Measurements from ENCODE around the gene PRRT1B. TPM values are rescaled to one million over a fixed set of nuclear protein-coding genes. Genes with fewer than 3 reads are reported as not detected.
"Not testable (repeated sequence)": the region's sequence is repeated elsewhere in the genome, so short reads cannot be mapped to it uniquely, and the experiment has no call there.

The PRRT1B gene
- total RNA-seq: not detected in 2 replicates

DNA sequence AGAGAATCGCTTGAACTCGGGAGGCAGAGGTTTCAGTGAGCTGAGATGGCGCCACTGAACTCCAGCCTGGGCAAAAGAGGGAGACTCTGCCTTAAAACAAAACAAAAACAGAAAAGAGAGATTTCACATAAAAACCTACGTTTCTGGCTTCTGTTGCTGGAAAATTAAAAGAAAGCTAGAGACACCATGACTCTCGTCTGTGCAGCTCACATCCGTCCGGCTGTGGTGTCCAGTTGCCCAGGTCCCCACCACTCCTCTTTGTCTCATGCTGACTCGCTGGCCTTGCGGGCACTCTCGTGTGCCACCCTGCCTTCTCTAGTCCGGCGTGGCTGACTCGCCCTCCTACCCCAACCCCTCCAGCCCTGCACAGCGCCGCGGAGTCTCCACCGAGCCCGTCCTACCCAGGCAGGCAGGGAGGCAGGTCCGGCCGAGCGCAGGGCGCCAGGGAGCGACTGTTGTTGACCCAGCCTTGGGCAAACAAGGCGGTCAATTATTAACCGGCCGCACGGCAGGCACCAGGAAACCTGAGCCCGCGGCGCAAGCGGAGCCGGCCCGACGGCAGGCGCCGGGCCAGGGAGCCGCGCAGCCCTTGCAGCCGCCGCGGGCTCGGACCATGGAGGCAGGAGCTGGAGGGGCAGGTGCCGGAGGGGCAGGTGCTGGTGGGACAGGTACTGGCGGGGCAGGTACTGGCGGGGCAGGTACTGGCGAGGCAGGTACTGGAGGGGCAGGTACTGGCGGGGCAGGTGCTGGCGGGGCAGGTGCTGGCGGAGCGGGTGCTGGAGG, at the start of gene PRRT1B:
PRRT1B (plus strand) TSS at position 521 of the 783 bp plus-strand sequence; CDS start at position 614, 93 bp downstream.
- no peak for DNase-seq (ENCODE audit: low read depth in 2 of 2)

DNA sequence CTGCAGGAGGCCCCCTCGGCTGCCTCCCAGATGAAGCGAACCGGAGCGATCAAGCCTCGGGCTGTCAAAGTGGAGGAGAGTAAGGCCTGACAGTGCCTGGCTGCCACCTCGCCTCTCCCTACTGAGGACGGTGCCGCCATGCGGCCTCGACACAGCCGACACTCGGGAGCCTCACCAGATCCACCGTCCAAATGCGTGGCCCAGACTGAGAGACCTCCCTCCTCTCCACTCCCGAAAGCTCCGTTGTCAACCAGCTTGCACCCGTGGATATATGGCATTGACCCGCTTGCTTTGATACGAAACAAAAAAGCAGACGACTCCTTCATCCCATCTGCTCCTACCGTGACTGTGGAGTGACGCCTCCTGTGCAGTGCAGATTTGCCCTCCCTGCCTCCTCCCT, 49.5 kb upstream of the PRRT1B start:
- DNase-seq (ENCODE audit: low read depth in 2 of 2): no peak

- no peak for DNase-seq (ENCODE audit: low read depth in 2 of 2)
These were observed 48.4 kb upstream of the PRRT1B start for GRCh38 chr9:131496844-131497405.

DNA sequence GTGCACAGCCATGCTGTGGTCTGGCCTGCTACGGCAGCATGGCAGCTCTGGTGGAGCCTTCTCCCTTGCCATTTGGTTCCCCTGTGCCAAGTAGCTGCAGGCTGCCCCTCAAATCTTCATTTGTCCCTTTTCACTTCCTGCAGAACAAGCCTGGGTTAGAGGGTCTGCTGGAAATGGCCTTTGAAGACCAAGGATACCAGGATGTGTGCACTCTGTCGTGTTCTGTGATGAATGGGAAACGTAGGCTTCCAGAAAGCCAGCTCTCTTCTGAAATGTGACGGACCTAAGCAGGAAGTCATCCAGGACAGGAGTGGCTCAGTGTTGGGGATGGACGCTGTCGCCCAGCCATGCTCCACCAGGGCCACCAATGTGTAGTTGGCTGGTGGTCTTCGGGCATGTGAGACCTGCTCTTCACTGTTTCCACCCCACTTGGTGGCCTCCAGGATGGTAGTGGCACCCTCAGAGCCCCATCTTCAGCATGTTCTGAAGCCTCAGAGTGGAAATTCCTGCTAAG, 46.0 kb upstream of the PRRT1B start:
- DNase-seq (ENCODE audit: low read depth in 2 of 2): no peak

GRCh38 chr9:131500377-131500776, 44.9 kb upstream of the PRRT1B start:
- DNase-seq (ENCODE audit: low read depth in 2 of 2): no peak

GRCh38 chr9:131500939-131501541, 44.3 kb upstream of the PRRT1B start:
- DNase-seq (ENCODE audit: low read depth in 2 of 2): no peak

GRCh38 chr9:131502781-131503625, 42.3 kb upstream of the PRRT1B start, which contains the start of gene POMT1:
TSS of gene POMT1 (plus strand) at chr9:131502918. CDS start at chr9:131504219, 1,301 bp downstream.
- peak; percentile 61 to 82 for DNase-seq (ENCODE audit: low read depth in 2 of 2)

DNA sequence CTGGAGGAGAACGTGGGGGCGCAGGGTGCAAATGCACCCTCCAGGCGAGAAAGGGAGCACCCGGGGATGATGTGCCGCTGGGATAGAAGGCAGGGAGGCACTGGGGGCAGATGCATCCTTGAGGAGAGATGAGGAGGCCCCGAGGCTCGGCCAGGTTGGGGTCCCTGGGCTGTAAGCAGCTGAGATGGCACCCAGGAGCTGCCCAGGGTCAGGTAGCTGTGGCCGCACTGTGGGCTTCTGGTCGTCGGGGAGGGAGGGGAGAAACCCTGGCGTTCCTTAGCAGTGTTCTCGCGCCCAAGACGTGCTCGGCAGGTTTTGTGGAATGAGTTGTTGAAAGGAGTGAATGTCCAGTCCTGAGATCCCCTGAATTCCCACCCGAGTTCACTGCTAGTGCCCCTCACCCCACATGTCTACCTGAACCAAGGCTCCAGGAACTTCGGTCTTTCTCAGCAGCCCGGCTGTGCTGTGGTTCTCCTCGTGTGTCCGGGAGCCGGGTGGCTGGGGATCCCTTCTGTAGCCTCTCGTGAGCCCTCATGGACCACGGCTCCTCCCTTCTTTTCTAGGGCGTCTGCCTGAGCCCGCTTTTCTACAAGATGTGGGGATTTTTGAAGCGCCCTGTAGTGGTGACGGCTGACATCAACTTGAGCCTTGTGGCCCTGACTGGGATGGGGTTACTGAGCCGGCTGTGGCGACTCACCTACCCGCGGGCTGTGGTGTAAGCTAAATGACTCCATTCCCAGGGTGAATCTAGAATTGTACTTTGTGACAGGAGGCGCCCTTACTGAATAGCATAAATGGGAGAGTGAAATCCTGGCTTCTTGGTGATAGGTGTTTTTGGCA, 41.5 kb upstream of the PRRT1B start:
- DNase-seq (ENCODE audit: low read depth in 2 of 2): peak in 1 of 2 donors; percentile 24

DNA sequence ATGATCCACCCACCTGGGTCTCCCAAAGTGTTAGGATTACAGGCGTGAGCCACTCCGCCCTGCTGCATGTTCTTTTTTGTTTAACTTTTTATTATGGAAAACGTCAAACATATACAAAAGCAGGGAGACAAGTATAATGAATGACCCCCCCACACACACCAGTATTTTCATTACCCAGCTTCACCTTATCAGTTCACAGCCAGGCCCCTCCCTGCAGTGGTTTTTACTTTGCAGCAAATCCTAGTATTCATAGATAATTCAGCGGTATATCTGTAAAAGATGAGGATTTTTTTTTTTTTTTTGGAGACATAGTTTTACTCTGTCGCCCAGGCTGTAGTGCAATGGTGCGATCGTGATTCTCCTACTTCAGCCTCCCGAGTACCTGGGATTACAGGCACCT, 40.3 kb upstream of the PRRT1B start:
- DNase-seq (ENCODE audit: low read depth in 2 of 2): no peak

DNA sequence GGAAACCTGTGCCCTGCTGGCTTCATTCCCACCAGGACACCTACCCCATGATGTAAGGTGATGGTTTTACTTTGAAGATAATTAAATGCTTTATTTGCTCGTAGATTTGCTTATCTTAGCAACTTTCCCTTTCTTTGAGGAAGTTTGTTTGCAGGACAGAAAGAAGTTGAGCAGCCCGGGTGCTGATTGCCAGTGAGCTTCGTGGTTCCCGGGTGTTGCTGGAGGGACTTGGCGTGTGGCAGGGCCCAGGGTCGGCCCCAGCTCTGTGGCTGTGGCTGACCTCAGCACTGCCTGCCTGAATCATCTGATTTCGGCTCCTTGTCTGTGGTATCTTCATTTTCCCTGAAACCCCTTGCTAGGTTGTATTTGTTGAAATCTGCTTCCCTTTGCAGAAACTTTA, 33.9 kb upstream of the PRRT1B start:
- no peak for DNase-seq (ENCODE audit: low read depth in 2 of 2)

DNA sequence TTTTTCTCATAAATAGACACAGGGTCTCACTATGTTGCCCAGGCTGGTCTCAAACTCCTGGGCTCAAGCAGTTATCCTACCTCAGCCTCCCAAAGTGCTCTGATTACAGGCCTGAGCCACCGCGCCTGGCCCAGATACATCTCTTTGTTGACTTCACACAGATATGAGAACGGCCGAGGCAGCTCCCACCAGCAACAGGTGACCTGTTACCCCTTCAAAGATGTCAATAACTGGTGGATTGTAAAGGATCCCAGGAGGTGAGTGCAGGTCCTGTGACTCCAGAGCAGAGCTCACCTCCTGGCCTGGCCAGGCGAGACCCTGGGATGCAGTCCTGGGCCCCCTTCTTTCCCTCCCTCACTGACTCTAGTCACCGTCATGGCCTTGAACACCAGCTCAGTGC, 33.4 kb upstream of the PRRT1B start:
- DNase-seq (ENCODE audit: low read depth in 2 of 2): no peak

DNA sequence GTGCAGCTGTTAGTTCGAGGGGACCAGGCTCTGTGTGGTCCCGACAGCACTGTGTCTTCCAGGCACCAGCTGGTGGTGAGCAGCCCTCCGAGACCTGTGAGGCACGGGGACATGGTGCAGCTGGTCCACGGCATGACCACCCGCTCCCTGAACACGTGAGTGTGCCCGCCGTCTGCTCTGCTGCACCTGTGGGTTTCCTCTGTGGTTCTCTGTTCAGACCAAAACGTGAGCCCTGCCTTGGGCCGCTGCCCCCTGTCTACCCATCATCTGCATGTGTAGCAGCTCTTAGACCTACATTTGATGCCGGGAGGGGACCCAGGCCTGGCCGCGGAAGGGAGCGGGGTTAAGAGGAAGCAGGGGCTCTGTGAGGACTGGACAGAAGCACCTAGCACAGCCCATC, 32.1 kb upstream of the PRRT1B start:
- no peak for DNase-seq (ENCODE audit: low read depth in 2 of 2)

- not testable (repeated sequence) for DNase-seq (ENCODE audit: low read depth in 2 of 2)
These were observed 29.7 kb upstream of the PRRT1B start for GRCh38 chr9:131515559-131516031.

DNA sequence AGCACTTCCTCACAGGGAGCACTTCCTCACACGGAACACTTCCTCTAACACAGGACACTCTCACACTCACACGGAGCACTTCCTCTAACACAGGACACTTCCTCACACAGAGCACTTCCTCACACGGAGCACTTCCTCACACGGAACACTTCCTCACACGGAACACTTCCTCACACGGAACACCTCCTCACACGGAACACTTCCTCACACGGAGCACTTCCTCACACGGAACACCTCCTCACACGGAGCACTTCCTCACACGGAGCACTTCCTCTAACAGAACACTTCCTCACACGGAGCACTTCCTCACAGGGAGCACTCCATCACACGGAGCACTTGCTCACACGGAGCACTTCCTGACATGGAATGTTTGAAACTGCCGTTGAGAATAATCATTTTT, 29.2 kb upstream of the PRRT1B start:
- no peak for DNase-seq (ENCODE audit: low read depth in 2 of 2)

- no peak for DNase-seq (ENCODE audit: low read depth in 2 of 2)
These were observed 28.4 kb upstream of the PRRT1B start for GRCh38 chr9:131516930-131517329.

GRCh38 chr9:131517761-131518190, 27.5 kb upstream of the PRRT1B start:
- no peak for DNase-seq (ENCODE audit: low read depth in 2 of 2)

GRCh38 chr9:131518553-131518952, 26.8 kb upstream of the PRRT1B start:
- DNase-seq (ENCODE audit: low read depth in 2 of 2): no peak

DNA sequence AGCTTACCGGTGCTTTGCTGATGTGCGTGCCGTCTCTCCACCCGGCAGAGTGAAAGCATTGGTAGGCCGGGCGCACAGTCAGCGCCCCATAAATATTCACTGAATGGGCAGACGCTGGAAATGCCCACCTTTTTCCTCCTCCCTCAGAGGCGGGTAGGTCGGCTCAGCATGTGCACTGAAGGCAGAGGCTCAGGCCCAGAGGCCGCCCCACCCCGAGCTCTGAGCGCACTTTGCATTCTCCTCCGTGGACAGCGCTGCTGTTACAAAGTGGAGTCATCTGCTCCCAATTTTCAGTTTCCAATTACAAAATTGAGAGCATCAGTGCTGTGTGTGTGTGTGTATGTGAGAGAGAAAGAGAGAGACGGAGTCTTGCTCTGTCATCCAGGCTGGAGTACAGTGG, 24.8 kb upstream of the PRRT1B start:
- DNase-seq (ENCODE audit: low read depth in 2 of 2): no peak

DNA sequence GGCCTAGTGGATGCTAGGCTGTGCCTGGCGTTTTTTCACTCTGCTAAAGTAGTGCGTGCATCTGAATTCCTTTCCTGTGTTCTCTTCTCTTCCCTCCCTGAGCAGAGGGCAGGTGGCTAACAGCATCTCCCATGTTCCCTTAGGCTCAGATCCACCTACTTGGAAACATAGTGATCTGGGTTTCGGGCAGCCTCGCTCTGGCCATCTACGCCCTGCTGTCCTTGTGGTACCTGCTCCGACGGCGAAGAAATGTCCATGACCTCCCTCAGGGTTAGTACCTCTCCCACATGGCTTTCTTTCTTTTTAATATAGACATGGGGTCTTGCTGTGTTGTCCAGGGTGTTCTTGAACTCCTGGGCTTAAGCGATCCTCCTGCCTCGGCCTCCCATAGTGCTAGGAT, 24.1 kb upstream of the PRRT1B start:
- DNase-seq (ENCODE audit: low read depth in 2 of 2): no peak

- no peak for DNase-seq (ENCODE audit: low read depth in 2 of 2)
These were observed 23.5 kb upstream of the PRRT1B start for GRCh38 chr9:131521822-131522221.
